AG09319 (cell line): ENCODE results near the gene TSPAN5.

Experiments
- DNase-seq: peaks from one replicate; pipeline ENCODE4 v3.0.0-alpha.2; 2010; ENCODE audit warnings: low read depth; ENCODE audit errors: extremely low read depth
- TF ChIP-seq, protein P1 (sequence below): IDR thresholded peaks from 2 replicates; pipeline ENCODE4 v1.5.1; 2011; ENCODE audit warnings: low read depth, mild to moderate bottlenecking, inconsistent platforms, low read length, moderate library complexity

Gene TSPAN5

DNA sequence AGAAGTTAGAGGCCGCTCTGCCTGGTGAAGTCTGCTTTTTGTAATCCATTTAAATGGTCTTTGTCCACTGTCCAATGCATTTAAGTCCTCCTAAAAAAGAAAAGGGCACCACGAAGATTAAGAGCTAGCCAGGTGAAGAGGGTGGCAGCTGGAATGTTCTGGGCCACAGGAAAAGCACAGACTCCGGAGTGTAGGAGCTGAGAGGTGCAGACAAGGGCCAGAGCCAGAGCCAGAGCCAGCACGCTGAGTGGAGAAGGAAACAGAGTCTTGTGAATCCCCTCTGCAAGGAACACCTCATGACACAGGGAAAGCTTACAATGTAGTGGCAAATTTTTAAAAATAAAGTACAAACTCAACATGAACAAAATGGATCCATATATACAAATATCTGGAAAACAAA, 83.6 kb downstream of the TSPAN5 start:
- DNase-seq, result no peak
- TF ChIP-seq, protein P1, sequence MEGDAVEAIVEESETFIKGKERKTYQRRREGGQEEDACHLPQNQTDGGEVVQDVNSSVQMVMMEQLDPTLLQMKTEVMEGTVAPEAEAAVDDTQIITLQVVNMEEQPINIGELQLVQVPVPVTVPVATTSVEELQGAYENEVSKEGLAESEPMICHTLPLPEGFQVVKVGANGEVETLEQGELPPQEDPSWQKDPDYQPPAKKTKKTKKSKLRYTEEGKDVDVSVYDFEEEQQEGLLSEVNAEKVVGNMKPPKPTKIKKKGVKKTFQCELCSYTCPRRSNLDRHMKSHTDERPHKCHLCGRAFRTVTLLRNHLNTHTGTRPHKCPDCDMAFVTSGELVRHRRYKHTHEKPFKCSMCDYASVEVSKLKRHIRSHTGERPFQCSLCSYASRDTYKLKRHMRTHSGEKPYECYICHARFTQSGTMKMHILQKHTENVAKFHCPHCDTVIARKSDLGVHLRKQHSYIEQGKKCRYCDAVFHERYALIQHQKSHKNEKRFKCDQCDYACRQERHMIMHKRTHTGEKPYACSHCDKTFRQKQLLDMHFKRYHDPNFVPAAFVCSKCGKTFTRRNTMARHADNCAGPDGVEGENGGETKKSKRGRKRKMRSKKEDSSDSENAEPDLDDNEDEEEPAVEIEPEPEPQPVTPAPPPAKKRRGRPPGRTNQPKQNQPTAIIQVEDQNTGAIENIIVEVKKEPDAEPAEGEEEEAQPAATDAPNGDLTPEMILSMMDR, result no peak

DNA sequence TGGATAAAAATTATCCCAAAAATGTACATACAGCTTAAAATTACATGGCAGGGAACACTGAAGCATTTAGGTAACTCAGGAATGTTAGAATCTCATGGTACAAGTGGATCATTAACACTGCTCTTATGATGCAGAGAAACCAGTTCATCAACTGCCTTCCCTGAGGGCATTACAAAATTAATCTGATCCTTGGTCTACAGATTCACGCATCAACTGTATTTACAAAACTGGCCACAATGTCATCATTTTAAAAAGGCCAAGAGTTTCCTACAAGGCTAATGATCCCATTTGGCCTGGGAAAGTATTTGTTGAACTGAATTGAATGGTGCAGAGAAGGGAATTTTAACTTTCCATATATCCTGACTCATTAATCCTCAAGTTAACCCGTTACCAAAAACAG, 84.6 kb downstream of the TSPAN5 start:
- TF ChIP-seq, protein P1, result no peak
- DNase-seq, result peak; percentile 68

DNA sequence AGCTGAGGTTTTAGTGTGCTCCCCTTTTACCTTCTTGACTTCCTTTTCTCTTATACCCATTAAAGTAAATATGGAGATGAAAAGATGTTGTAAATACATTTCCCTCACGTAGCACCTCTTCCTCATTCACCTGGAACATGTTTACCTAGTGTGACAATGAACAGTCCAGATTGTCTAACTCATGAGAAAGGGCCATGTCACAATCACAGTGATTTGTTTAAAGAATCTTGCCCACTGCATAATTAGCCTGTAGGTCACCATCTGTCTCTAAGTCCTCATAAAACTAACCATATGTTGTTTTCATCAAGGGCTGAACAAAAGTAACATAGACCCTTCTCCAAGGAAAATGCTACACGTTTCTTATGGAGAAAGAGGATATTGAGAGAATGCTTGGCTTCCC, 85.7 kb downstream of the TSPAN5 start:
- TF ChIP-seq, protein P1, result no peak
- peak; percentile 52 for DNase-seq

DNA sequence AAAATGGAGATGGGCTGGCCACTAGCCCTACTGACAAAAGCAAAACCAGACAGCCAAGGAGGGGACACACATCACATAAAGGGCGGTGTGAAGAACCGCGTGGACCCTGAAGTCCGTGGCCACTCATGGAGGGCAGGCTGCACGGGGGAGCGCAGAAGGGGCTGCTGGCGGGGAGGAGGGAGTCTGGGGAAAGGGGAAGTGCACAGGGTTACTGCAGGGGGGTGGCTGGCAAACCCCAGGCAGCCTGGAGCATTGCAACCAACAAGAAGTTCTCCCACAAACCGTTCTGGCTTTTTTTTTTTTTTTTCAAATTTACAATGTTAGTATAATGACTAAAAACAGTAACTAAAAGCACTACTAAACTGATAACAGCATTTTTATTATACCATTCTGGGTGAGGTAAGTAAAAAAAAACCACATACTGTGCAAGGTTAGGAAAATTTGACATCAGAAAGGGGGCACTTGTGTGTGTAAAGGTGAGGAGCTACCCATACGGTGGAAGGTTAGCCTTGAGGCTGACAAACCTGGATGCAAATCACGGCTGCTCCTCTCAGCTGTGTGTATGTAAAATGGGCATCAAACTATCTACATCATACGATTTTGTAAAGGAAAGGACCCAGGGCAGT, 87.1 kb downstream of the TSPAN5 start:
- TF ChIP-seq, protein P1, result no peak
- DNase-seq, result no peak

DNA sequence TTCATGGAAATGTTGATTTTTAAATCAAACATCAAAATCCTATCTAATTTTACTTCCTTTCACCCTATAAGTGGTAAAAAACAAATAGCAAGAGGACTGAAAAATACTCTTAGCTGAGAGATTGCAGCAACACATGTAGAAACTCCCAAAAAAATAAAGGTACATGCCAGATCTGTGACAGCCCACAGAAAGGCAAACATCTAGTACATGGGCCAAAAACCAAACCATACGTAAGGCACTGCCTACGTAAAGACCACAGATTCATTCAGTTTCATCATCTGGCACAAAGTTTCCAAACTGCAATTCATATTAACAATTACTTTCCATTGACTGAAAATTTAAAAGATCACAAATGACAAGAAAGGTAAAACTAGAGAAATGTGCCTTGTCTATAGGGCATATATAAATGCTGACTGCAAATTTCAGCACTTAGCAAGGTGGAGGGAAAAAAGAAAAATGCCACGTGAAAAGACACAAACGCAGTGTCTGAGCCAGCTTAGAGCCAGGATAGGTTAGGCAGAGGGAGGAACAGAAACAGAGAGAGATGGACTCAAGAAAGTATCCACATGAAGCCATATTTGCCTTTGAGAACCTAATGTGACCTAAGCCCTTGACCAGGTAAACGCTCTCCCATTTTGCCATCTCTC, 88.1 kb downstream of the TSPAN5 start:
- DNase-seq, result no peak
- TF ChIP-seq, protein P1, result no peak

DNA sequence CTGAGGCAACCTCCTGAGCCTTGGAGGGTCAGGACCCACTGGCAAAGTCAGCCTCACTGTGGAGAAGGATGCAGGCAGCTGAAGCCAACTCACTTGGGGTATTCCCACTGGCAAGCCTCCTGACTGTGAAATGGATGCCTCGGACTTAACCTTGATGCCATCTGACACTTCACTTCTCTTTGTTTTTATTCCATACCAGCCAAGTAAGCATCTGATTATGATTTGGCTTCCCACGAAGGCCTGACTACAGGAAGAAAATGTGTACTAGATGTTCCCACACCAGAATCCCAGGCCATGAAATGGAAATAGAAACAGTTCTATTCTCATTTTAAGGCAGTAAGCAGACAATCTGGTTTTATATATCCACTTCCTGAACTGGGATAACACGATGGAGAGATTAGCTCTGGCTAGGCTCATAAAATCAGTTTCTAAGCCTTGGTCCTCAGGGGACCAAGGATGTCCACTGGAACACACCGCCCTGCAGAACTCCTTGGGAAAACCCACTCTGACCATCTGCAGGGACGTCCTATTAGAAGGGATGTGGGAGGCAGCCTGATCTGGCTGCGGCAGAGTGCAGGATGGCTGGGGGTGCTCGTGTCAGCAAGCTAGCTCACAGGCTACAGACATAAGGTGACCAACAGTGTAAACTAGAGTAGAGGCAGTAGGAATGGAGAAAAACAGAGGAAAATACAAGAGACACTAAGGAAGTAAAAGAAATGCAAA, 89.3 kb downstream of the TSPAN5 start:
- DNase-seq, result peak; percentile 43
- TF ChIP-seq, protein P1, result no peak

DNA sequence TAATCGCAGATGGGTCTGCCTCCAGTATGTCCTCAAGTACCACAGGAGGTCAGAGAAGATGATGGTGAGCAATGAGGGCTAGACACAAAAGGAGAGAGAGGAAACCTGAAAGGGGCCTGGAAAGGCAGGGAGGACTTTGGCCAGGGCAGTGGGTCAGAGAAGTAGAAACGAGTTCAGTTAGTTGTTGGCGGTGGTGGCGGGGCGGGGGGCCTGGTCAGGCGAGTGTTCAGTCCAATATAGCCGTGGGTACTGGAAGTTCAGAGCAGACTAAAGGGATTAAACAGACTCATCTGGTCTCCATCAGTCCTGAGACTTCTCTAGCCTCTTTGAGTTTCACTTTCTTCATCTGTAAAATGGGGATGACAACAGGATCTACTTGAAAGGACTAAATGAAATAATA, 90.8 kb downstream of the TSPAN5 start:
- DNase-seq, result no peak
- TF ChIP-seq, protein P1, result no peak
